WTC11 (cell line): ENCODE results near the gene RUBCN. TPM values are rescaled to one million over a fixed set of nuclear protein-coding genes. Genes with fewer than 3 reads are reported as not detected.

Experiments used
- ATAC-seq: fragments of 200-7000 bp; cut with Tn5 transposase; 2 replicates; pipeline ENCODE4 v1.10.0; 2021; ENCODE audit warnings: mild to moderate bottlenecking, moderate library complexity
- CTCF ChIA-PET: fragments of 300-600 bp; sonication (Branson Sonifier 250); formaldehyde crosslinking; loops from one replicate; lab custom pipeline; 2021; ENCODE audit warnings: antibody characterized with exemption; lab: Charles Lee
- POLR2A ChIA-PET: fragments of 350-600 bp; sonication (Branson Sonifier 250); formaldehyde crosslinking; loops from one replicate; lab custom pipeline; 2021; ENCODE audit warnings: antibody characterized with exemption; lab: Charles Lee
- DNase-seq: peaks from one replicate; pipeline ENCODE4 v3.0.0; 2021; ENCODE audit warnings: low spot score
- H3K27ac Mint-ChIP-seq: 2 replicates; pipeline ENCODE4 v1.8.0; 2021; ENCODE audit warnings: mixed read lengths
- H3K27me3 Mint-ChIP-seq: 2 replicates; pipeline ENCODE4 v1.8.0; 2021; ENCODE audit warnings: low read depth, mild to moderate bottlenecking, moderate library complexity, mixed read lengths
- H3K36me3 Mint-ChIP-seq: 2 replicates; pipeline ENCODE4 v1.8.0; 2021; ENCODE audit warnings: mixed read lengths
- H3K4me1 Mint-ChIP-seq: 2 replicates; pipeline ENCODE4 v1.8.0; 2022; ENCODE audit warnings: mixed read lengths
- H3K4me3 Mint-ChIP-seq: 2 replicates; pipeline ENCODE4 v1.8.0; 2021; ENCODE audit warnings: mild to moderate bottlenecking, moderate library complexity, mixed read lengths
- H3K9me3 Mint-ChIP-seq: 2 replicates; pipeline ENCODE4 v1.8.0; 2021; ENCODE audit warnings: mixed read lengths
- ATF1 ChIP-seq: sonication (generic); formaldehyde crosslinking; IDR thresholded peaks from 2 replicates; pipeline ENCODE4 v1.8.1; 2023; ENCODE audit warnings: mild to moderate bottlenecking, moderate library complexity, missing genetic modification reagents
- E2F4 ChIP-seq: sonication (generic); formaldehyde crosslinking; IDR thresholded peaks from 2 replicates; pipeline ENCODE4 v1.8.1; 2022; ENCODE audit warnings: low read depth, mild to moderate bottlenecking, moderate library complexity, missing genetic modification reagents, borderline replicate concordance
- E2F5 ChIP-seq: sonication (generic); formaldehyde crosslinking; IDR thresholded peaks from 2 replicates; pipeline ENCODE4 v1.8.1; 2022; ENCODE audit warnings: mild to moderate bottlenecking, moderate library complexity, missing genetic modification reagents
- ESRRA ChIP-seq: sonication (generic); formaldehyde crosslinking; IDR thresholded peaks from 2 replicates; pipeline ENCODE4 v1.8.1; 2022; ENCODE audit warnings: mild to moderate bottlenecking, missing genetic modification reagents, borderline replicate concordance
- FOXJ3 ChIP-seq: sonication (generic); formaldehyde crosslinking; IDR thresholded peaks from 2 replicates; pipeline ENCODE4 v1.9.0; 2021; ENCODE audit warnings: missing genetic modification reagents, mild to moderate bottlenecking, borderline replicate concordance
- FOXP1 ChIP-seq: sonication (generic); formaldehyde crosslinking; IDR thresholded peaks from 2 replicates; pipeline ENCODE4 v1.8.0; 2022; ENCODE audit warnings: missing genetic modification reagents, mild to moderate bottlenecking, moderate library complexity, borderline replicate concordance
- GABPB1 ChIP-seq: sonication (generic); formaldehyde crosslinking; IDR thresholded peaks from 2 replicates; pipeline ENCODE4 v1.8.1; 2023; ENCODE audit warnings: mild to moderate bottlenecking, missing genetic modification reagents
- GRHL2 ChIP-seq: fragments of 250-450 bp; sonication (Bioruptor Pico); IDR thresholded peaks from 2 replicates; pipeline ENCODE4 v1.8.0; 2022; ENCODE audit warnings: mild to moderate bottlenecking, moderate library complexity; ENCODE audit not compliant: insufficient replicate concordance, severe bottlenecking
- GTF2I ChIP-seq: fragments of 250-450 bp; sonication (Bioruptor Pico); conservative IDR thresholded peaks from 2 replicates; pipeline ENCODE4 v1.4.0; 2021; ENCODE audit warnings: mild to moderate bottlenecking
- IRF1 ChIP-seq: sonication (generic); formaldehyde crosslinking; IDR thresholded peaks from 2 replicates; pipeline ENCODE4 v1.8.0; 2023; ENCODE audit warnings: missing genetic modification reagents
- IRF2 ChIP-seq: sonication (generic); formaldehyde crosslinking; IDR thresholded peaks from 2 replicates; pipeline ENCODE4 v1.8.0; 2022; ENCODE audit warnings: low read depth, missing genetic modification reagents, borderline replicate concordance
- JUN ChIP-seq: sonication (generic); formaldehyde crosslinking; IDR thresholded peaks from 2 replicates; pipeline ENCODE4 v1.8.0; 2023; ENCODE audit warnings: mild to moderate bottlenecking, missing genetic modification reagents
- MAX ChIP-seq: sonication (generic); formaldehyde crosslinking; IDR thresholded peaks from 2 replicates; pipeline ENCODE4 v1.8.0; 2022; ENCODE audit warnings: mild to moderate bottlenecking, missing genetic modification reagents
- NFATC4 ChIP-seq: fragments of 250-450 bp; sonication (Bioruptor Pico); IDR thresholded peaks from 2 replicates; pipeline ENCODE4 v1.9.0; 2021; ENCODE audit warnings: mild to moderate bottlenecking
- NFYB ChIP-seq: sonication (generic); formaldehyde crosslinking; conservative IDR thresholded peaks from 2 replicates; pipeline ENCODE4 v1.8.0; 2022; ENCODE audit warnings: low read depth, missing genetic modification reagents
- RORB ChIP-seq: fragments of 250-450 bp; sonication (Bioruptor Pico); IDR thresholded peaks from 2 replicates; pipeline ENCODE4 v1.9.0; 2021; ENCODE audit warnings: mild to moderate bottlenecking
- SMAD4 ChIP-seq: sonication (generic); formaldehyde crosslinking; IDR thresholded peaks from 2 replicates; pipeline ENCODE4 v1.8.0; 2022; ENCODE audit warnings: mild to moderate bottlenecking, missing genetic modification reagents
- SP1 ChIP-seq: sonication (generic); formaldehyde crosslinking; conservative IDR thresholded peaks from 2 replicates; pipeline ENCODE4 v1.8.1; 2022; ENCODE audit warnings: missing genetic modification reagents
- TEAD1 ChIP-seq: sonication (generic); formaldehyde crosslinking; IDR thresholded peaks from 2 replicates; pipeline ENCODE4 v1.8.0; 2022; ENCODE audit warnings: mild to moderate bottlenecking, missing genetic modification reagents
- TEAD4 ChIP-seq: sonication (generic); formaldehyde crosslinking; IDR thresholded peaks from 2 replicates; pipeline ENCODE4 v1.8.0; 2022; ENCODE audit warnings: mild to moderate bottlenecking, missing genetic modification reagents
- USF1 ChIP-seq: sonication (generic); formaldehyde crosslinking; IDR thresholded peaks from 2 replicates; pipeline ENCODE4 v1.8.0; 2022; ENCODE audit warnings: mild to moderate bottlenecking, missing genetic modification reagents
- USF2 ChIP-seq: sonication (generic); formaldehyde crosslinking; IDR thresholded peaks from 2 replicates; pipeline ENCODE4 v1.8.1; 2023; ENCODE audit warnings: mild to moderate bottlenecking, missing genetic modification reagents, moderate library complexity
- ZBTB21 ChIP-seq: sonication (generic); formaldehyde crosslinking; IDR thresholded peaks from 2 replicates; pipeline ENCODE4 v1.8.1; 2023; ENCODE audit warnings: mild to moderate bottlenecking, missing genetic modification reagents, borderline replicate concordance
- ZNF232 ChIP-seq: sonication (generic); formaldehyde crosslinking; IDR thresholded peaks from 2 replicates; pipeline ENCODE4 v1.8.0; 2022; ENCODE audit warnings: mild to moderate bottlenecking, missing genetic modification reagents
- ZNF532 ChIP-seq: fragments of 250-450 bp; sonication (Bioruptor Pico); IDR thresholded peaks from 2 replicates; pipeline ENCODE4 v1.9.0; 2021; ENCODE audit warnings: mild to moderate bottlenecking, borderline replicate concordance
- total RNA-seq: library from RNA; stranded (reverse); gene quantifications from 3 replicates; pipeline ENCODE4 v1.2.3, GENCODE V29; 2021

The RUBCN gene
- total RNA-seq, 1 experiment from 2014 or later: 22.9 TPM

- TF ChIP-seq ZNF532 (CRISPR knock-in tag): no peak
Measured at GRCh38 chr3:197756704-197757103, 20.0 kb upstream of the RUBCN start (continued).

- peaks cover 21% of the 10 kb centered on the region for H3K4me1 Mint-ChIP-seq
- no peak for DNase-seq
- no peak overlapping the region for H3K27ac Mint-ChIP-seq
- POLR2A ChIA-PET: interaction anchor here (0.7 kb wide), 2 partner anchors 34 to 318 kb away, joined by 4 to 6 read pairs; no protein-coding TSS in a partner anchor
- H3K4me3 Mint-ChIP-seq: no peak overlapping the region
- no peaks in the 10 kb centered on the region for H3K36me3 Mint-ChIP-seq
- H3K27me3 Mint-ChIP-seq: peaks cover 30% of the 10 kb centered on the region
- H3K9me3 Mint-ChIP-seq: no peaks in the 10 kb centered on the region
- CTCF ChIA-PET: interaction anchor here (1.1 kb wide), 1 partner anchor 72 kb away, joined by 4 read pairs; no protein-coding TSS in a partner anchor
- TF ChIP-seq USF2 (CRISPR knock-in tag) (no peak), IRF2 (CRISPR knock-in tag) (no peak), TEAD4 (CRISPR knock-in tag) (no peak), NFATC4 (no peak), NFYB (CRISPR knock-in tag) (no peak), E2F5 (CRISPR knock-in tag) (no peak), FOXP1 (CRISPR knock-in tag) (no peak), SMAD4 (CRISPR knock-in tag) (no peak), ESRRA (CRISPR knock-in tag) (no peak), IRF1 (CRISPR knock-in tag) (no peak)
- ATAC-seq: no peak
Measured at GRCh38 chr3:197753263-197753662, 16.6 kb upstream of the RUBCN start.

GRCh38 chr3:197752107-197752506 is 15.4 kb upstream of the RUBCN start:
- H3K36me3 Mint-ChIP-seq: no peaks in the 10 kb centered on the region
- no peak overlapping the region for H3K27ac Mint-ChIP-seq
- H3K9me3 Mint-ChIP-seq: no peaks in the 10 kb centered on the region
- ATAC-seq (no peak), DNase-seq (no peak)
- ChIA-PET POLR2A (no interaction called here), CTCF (no interaction called here)
- H3K27me3 Mint-ChIP-seq: peaks cover 30% of the 10 kb centered on the region
- H3K4me3 Mint-ChIP-seq: peak overlapping the region; percentile 45; the same call in 1 of the 2 replicates
- H3K4me1 Mint-ChIP-seq: peaks cover 25% of the 10 kb centered on the region
- TF ChIP-seq E2F5 (CRISPR knock-in tag) (no peak), ATF1 (CRISPR knock-in tag) (no peak), ZBTB21 (CRISPR knock-in tag) (no peak), E2F4 (CRISPR knock-in tag) (no peak), GTF2I (CRISPR knock-in tag) (no peak), GABPB1 (no peak), TEAD1 (CRISPR knock-in tag) (no peak), FOXJ3 (CRISPR knock-in tag) (no peak), RORB (CRISPR knock-in tag) (no peak), ZNF232 (CRISPR knock-in tag) (no peak), USF1 (no peak), SP1 (CRISPR knock-in tag) (no peak), JUN (no peak), MAX (CRISPR knock-in tag) (no peak), NFATC4 (no peak), GRHL2 (CRISPR knock-in tag) (no peak)
